Neutrophil (primary cell): ENCODE data around the gene LRRC46.

ENCODE experiments used
- H3K27ac ChIP-seq: fragments of 200-600 bp; sonication (generic); 2 replicates; pipeline ENCODE4 v1.5.1; 2016; ENCODE audit warnings: mild to moderate bottlenecking, moderate library complexity
- H3K27me3 ChIP-seq: fragments of 200-600 bp; sonication (generic); 2 replicates; pipeline ENCODE4 v1.6.0; 2016; ENCODE audit warnings: mild to moderate bottlenecking
- H3K36me3 ChIP-seq: fragments of 200-600 bp; sonication (generic); 2 replicates; pipeline ENCODE4 v1.5.1; 2017
- H3K4me1 ChIP-seq, 2 experiments: fragments of 200-600 bp in 1 of 2; sonication (generic) in 1 of 2; 1 replicate in 1 of 2; 2 replicates in 1 of 2; pipeline versions ENCODE4 v1.5.1 to v1.6.1; 2013 to 2016; ENCODE audit warnings: low read depth in 1 of 2, low read length in 1 of 2, mild to moderate bottlenecking in 1 of 2, moderate library complexity in 1 of 2; ENCODE audit not compliant: control insufficient read depth in 1 of 2, insufficient read depth in 1 of 2
- H3K4me3 ChIP-seq, 2 experiments: fragments of 200-600 bp in 1 of 2; sonication (generic) in 1 of 2; 1 replicate in 1 of 2; 2 replicates in 1 of 2; pipeline ENCODE4 v1.5.1; 2013 to 2016; ENCODE audit warnings: low read depth in 1 of 2, low read length in 1 of 2, mild to moderate bottlenecking in 1 of 2, moderate library complexity in 1 of 2
- H3K9me3 ChIP-seq: fragments of 200-600 bp; sonication (generic); 2 replicates; pipeline ENCODE4 v1.5.1; 2016
- TF ChIP-seq, protein P1 (sequence below): fragments of 200-600 bp; sonication (generic); IDR thresholded peaks from 2 replicates; pipeline ENCODE4 v1.5.1; 2016; ENCODE audit warnings: antibody characterized with exemption

LRRC46 gene

DNA sequence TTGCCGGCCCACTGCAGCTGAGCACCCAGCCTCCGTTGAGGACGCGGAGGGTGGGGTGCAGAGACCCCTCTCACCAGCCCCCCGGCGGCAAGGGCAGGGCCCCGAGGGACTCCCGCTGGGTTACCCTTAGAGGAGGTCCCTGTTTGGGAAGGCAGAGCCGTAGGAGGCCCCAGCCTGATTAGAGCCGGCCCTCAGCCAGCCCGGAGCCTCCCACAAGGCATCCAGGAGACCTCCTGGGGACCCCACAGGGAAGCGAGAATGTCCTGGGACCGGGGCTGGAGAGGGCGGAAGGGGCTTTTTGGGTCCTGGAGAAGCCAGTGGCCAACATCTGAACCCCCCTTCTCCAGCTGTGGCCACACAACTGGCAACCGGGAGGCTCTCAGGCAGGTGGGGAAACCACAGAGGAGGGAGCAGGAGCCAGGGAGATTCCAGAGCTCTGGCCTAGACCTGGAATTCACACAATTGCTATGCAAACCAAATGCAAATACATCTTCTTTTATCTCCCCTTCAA is 41.2 kb downstream of the LRRC46 start:
- Histone ChIP-seq H3K36me3 (no peaks in the 10 kb centered on the region), H3K4me1 (no peaks in the 10 kb centered on the region), H3K27ac (no peak overlapping the region), H3K9me3 (no peaks in the 10 kb centered on the region), H3K27me3 (peaks cover 82% of the 10 kb centered on the region), H3K4me3 (no peak overlapping the region)
- TF ChIP-seq, protein P1, sequence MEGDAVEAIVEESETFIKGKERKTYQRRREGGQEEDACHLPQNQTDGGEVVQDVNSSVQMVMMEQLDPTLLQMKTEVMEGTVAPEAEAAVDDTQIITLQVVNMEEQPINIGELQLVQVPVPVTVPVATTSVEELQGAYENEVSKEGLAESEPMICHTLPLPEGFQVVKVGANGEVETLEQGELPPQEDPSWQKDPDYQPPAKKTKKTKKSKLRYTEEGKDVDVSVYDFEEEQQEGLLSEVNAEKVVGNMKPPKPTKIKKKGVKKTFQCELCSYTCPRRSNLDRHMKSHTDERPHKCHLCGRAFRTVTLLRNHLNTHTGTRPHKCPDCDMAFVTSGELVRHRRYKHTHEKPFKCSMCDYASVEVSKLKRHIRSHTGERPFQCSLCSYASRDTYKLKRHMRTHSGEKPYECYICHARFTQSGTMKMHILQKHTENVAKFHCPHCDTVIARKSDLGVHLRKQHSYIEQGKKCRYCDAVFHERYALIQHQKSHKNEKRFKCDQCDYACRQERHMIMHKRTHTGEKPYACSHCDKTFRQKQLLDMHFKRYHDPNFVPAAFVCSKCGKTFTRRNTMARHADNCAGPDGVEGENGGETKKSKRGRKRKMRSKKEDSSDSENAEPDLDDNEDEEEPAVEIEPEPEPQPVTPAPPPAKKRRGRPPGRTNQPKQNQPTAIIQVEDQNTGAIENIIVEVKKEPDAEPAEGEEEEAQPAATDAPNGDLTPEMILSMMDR: no peak

DNA sequence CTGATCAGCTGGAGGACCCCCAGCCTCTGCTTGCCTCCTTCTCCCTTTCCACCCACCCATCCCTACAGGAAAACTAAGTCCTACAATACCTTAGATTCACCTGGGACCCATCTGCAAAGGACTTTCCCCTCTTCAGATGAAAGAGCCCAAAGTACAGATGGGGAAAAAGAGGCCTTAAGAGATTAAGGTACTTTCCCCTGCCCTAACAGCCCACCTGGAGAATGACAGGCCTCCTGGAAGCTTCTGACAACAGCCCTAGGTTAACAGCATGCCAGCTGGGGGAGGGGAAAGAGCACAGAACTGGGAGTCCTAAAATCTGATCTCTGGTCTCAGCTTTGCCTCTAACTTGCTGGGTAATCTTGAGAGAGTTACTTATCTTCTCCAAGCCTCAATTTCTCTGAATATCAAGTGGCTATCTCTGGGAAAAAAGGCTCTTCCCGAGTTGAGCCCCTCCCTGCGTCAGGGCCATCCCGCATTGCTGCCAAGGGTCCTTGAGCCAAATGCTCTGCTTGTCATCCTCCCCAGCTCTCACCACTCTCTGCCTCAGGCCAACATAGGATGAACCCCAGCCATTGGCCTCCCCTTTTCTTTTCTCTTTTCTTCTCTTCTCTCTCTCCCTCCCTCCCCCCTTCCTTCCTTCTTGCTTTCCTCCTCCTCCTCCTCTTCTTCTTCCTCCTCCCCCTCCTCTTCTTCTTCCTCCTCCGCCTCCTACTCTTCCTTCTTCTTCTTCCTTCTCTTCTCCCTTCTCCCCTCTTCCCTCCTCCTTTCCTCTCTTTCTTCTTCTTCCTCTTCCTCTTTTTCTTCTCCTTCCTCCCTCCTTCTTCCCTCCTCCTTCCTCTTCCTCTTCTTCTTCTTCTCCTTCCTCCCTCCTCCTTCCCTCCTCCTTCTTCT is 42.0 kb downstream of the LRRC46 start:
- TF ChIP-seq, protein P1: no peak
- H3K27ac ChIP-seq: peak overlapping the region; percentile 37
- no peak overlapping the region for H3K4me3 ChIP-seq
- no peaks in the 10 kb centered on the region for H3K36me3 ChIP-seq
- peaks cover 83% of the 10 kb centered on the region for H3K27me3 ChIP-seq
- no peaks in the 10 kb centered on the region for H3K4me1 ChIP-seq
- no peaks in the 10 kb centered on the region for H3K9me3 ChIP-seq

DNA sequence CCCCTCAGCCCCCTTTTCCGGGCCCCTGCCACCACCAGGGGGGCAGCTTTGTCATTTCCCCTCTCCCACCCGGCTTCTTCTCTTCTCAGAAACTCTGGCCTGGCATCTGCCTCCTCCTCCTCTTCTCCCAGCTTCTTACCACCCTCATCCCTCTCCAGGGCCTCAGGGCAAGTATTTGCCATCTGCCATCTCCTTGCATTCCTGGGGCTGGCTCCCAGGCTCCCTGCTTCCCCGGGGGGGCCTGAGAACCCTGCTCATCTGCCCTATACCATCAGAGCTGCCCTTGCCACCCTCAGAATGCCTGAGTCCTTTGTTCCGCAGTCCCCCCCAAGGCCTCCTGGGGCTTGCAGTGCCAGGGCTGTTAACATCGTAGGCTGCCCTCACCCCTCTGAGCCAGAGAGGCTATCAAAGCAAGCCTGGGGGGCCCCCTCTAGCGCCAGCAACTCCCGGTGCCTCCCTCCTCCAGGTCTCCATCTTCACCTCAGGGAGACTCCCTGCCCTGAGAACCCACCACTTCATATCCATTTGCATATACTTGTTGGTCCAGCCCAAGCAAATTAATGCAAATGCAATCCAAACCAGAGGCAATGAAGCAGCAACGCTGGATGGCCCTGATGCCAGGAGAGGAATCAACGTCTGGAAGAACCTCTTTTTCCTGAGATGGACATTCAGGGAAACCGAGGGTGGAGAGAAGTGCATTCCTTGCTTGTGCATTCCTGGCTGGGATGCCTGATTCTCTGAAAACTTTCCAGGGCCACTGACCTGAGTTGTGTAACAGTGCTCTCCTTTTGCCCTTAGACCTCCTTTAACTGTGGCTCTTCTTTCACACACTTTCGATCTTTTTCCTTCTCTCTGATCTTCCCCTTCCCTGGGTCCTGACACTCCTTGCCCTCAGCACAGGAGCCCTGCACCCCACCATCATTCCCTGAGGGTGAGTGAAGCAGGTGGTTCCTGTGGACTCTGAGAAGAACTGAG is 43.8 kb downstream of the LRRC46 start:
- Histone ChIP-seq H3K36me3 (no peaks in the 10 kb centered on the region), H3K4me3 (no peak overlapping the region), H3K27ac (no peak overlapping the region), H3K4me1 (no peaks in the 10 kb centered on the region), H3K27me3 (peaks cover 79% of the 10 kb centered on the region), H3K9me3 (no peaks in the 10 kb centered on the region)
- TF ChIP-seq, protein P1: no peak

DNA sequence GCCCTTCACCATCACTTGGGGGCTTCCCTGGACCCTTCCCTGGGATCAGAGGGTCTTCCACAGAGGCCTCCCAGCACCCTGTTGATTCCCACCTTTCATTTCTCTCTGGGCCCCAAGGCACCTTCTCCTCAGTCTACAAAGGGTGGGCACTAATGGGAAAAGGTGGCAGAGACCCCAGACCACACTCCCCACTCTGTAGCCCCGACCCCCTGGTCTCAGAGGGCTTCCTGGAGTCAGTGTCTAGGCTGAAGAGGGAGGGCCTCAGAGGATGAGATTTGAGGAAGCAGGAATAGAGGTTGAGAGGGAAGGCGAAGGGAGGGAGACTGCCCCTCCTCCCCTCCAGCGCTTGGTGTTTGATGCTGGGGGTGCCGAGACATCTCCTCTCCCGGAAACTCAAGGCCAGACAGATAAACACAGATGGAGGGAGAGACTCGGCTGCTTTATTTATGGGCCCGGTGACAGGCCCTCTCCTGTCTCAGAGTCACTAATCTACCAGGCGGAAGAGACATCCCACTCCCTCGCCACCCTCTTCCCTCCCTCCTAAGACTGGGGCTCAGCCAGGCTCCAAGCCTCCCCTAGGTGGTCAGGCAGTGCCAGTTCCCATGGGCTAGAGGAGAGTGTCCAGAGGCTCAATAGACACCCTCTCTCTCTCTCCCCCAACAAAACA is 46.0 kb downstream of the LRRC46 start:
- no peaks in the 10 kb centered on the region for H3K9me3 ChIP-seq
- TF ChIP-seq, protein P1: no peak
- peaks cover 64% of the 10 kb centered on the region for H3K27me3 ChIP-seq
- no peaks in the 10 kb centered on the region for H3K36me3 ChIP-seq
- H3K4me3 ChIP-seq: no peak overlapping the region
- H3K4me1 ChIP-seq: peaks cover 0 to 7% of the 10 kb centered on the region in 2 experiments
- no peak overlapping the region for H3K27ac ChIP-seq
